GM18526 (cell line): Measurements from ENCODE around the gene FAM124A.

ENCODE experiments used
- POLR2A ChIP-seq: IDR thresholded peaks from 3 replicates; pipeline ENCODE4 v1.6.1; 2011; ENCODE audit not compliant: insufficient read length; ENCODE audit errors: extremely low read depth

Gene FAM124A

DNA sequence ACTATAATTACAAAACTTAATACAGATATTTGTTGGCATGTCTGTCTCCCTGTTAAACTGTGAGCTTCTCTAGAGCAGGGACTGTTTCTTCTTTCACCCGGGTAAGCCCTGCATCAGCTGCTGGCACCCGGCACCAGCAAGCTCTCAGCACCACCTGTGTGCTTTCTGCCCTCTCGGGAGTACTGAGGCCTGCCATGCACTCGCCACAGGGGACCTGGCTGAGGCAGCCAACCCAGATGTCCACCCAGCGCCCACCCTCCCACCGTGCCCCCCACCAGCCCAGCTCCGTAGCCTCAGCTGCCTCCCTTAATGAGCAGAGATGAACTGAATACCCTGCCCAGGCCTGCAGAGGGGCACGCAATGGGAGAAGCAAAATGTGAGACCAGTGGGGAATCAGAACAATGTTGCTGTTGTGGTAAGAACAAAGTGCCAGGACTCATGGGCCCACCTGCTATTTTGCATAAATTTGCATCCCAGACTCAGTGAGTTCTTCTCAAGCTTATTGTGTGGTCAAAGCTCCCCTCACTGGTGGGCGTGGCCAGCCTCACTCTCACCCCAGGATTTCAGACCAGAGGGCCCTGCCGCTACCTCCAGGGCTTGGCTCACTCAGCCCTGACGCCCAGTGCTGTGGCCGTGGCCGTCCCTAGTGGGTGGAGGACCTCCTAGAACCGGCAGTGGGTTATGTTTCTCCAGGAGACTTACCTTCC is 102.7 kb downstream of the FAM124A start:
- no peak for TF ChIP-seq POLR2A

DNA sequence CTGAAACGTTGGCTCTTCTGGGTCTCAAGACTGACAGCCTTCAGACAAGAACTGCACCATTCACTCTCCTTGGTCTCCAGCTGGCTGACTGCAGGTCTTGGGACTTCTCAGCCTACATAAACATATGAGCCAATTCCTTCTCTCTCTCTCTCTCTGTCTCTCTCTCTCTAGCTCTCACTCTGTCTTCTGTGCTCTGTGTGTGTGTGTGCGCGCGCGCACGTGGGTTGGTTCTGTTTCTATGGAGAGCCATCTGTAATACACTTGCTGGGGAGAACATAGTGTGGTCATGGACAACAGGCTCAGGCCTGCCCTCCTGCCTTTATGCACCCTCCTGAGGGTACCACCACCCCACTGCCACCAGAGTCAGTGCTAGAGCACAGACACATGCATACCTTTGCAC is 103.6 kb downstream of the FAM124A start:
- TF ChIP-seq POLR2A = no peak

DNA sequence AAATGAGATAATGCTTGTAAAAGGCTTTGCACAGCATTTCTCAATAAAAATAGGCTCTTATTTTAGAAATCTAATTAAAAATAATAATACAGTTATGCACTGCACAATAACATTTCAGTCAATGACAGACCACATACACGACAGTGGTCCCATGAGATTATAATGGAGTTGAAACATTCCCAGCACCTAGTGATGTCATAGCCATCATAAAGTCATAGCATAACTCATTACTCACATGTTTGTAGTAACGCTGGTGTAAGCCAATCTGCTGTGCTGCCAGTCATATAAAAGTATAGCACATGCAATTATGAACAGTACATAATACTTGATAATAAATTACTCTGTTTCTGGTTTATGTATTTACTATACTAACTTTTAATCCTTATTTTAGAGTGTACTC is 104.6 kb downstream of the FAM124A start:
- no peak for TF ChIP-seq POLR2A

DNA sequence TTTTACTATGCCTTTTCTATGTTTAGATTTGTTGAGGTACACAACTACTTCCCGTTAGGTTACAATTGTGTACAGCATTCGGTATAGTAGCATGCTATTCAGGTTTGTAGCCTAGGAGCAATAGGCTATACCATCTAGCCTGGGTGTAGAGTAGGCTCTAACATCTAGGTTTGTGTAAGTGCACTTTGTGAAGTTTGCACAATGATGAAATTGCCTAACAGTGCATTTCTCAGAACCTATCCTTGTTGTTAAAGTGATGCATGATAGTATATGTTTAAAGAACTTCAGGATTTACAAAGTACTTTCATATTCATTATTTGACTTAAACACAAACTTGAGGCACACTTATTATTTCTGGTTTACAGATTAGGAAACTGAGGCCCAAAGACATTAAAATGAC is 105.8 kb downstream of the FAM124A start:
- no peak for TF ChIP-seq POLR2A

DNA sequence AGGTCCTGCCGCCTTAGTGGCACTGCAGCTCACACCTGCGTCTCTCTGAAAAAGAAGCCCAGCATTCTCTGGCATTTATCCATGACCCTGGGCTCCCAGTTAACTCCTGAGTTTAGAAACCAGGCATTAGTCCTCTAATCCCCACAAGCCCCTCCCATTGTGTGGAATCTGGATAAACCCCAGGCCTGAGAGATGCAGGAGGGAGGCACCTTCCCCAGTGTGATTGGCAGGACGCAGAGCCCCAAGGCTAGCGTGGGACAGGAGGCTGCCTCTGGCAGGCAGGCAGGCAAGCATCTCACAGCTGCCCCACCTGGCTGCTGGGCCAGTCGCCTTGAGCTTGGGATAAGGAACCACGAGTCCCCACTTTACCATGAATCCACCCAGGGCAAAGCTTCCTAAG is 106.3 kb downstream of the FAM124A start:
- TF ChIP-seq POLR2A = no peak

DNA sequence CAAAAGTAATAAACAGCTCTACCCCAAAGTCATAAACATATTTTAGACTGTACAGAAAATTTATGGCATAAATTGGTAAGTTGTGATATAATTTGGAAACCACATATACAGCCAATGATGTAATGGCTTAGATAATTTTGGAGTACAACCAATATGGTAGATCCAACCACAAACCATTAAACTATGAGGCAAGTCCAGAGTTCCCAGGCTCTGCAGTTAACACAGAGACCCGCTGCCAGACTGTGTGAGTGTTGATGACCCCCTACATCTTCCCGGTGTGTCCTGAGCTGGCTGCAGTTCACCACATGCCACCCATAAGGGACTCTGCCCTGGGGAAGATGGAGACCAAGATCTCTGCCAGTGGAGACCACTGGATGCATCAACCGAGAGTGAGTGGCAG is 107.4 kb downstream of the FAM124A start:
- TF ChIP-seq POLR2A = no peak

DNA sequence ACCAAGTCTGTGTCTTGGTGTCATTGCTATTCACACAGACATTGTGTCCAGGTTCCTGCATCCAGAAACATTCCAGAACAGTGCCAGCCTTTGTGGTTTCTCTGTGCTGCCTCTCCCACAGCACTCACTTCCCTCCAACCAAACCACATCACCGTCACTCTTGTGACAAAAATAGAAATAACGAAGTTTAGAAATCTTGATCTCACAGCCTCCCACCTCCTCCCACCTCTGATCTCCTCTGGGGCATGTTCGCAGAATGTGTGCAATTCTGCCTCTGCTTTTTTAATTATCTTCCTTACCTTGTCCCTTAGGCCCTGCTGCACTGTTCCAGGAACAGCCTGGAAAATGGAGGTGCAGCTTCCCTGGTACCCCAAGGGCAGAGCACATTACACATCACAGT is 108.6 kb downstream of the FAM124A start:
- TF ChIP-seq POLR2A = no peak

DNA sequence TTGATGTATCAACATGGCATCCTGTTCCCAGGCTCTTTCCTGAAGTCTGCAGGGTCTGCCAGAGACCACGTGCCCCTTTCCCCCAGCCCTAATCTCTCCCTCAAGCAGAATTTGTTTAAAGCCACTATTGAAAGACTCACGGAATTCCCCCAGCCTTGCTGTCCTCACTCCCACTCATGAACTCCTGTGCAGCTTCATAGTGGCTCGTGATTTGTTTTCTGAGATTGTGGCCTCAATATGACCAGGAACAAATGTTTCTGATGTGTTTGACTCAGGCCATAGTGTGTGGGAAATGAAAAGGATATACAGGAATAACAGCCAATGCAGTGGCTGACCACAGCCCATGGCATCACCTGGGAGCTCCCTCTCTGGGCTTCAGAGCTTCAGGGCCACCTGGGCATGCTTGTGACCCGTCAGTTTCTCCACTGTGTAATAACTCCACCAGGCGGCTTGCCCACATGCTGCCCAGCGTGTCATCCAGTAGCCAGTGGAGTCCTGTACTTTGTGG is 109.2 kb downstream of the FAM124A start:
- TF ChIP-seq POLR2A = no peak

DNA sequence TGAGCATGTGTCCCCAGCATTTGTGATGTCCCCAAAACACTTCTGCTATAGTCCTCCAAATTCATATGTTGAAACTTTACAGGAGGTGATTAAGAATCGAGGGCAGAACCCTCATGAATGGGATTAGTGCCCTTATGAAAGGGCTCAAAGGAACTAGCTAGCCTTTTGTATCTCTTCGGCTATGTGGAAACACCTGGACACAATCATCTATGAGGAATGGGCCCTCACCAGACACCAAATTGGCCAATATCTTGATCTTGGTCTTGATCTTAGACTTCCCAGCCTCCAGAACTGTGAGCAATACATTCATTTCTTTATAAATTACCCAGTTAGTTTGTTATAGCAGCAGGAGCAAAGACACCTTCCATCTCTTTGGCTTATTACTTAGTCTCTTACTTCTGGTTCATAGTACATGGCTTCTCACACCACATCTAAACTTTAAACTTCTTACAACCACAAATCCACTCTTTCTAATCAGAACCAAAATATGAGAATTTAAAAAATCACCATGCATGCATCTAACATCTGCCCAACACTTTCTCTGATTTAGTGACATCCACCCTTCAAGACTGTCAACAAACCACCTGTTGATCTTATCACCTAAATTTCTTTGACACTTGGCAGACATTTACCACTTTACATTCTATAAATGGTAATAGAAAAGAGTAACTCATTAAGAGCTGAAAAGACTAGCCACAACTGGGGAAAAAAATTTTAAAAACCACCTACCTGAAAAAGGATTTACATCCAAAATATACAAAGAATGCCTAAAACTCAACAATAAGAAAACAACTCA is 110.6 kb downstream of the FAM124A start:
- TF ChIP-seq POLR2A = no peak

DNA sequence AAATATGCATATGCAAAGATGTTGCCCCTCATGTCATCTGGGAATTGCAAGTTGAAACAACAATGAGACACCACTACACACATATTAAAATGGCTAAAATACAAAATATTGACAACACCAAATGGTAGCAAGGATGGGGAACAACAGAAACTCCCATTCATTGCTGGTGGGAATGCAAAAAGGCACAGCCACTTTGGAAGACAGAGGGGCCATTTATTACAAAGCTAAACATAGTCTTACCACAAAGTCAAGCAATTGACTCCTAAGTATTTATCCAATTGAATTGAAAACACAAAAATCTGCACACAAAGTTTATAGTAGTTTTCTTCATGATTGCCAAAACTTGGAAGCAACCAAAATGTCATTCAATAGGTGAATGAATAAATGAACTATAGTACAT is 111.2 kb downstream of the FAM124A start:
- no peak for TF ChIP-seq POLR2A

DNA sequence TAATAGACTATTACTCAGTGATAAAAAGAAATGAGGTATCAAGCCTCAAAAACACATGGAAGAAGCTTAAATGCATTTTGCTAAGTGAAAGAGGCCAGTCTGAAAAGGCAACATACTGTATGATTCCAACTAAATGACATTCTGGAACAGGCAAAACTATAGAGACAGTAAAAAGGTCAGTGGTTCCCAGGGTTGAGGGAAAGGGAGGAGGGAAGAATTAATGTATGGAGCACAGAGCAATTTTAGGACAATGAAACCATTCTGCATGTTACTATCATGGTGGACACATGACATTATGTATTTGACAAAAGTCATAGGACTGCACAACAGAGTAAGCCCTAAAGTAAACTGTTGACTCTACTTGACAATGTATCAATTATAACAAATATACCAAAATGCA is 111.6 kb downstream of the FAM124A start:
- no peak for TF ChIP-seq POLR2A
